ENCODE results near the gene IQGAP2. TPM values are rescaled to one million over a fixed set of nuclear protein-coding genes. Genes with fewer than 3 reads are reported as not detected.

The IQGAP2 gene
- total and polyA plus RNA-seq, 2 of the 8 experiments (the other 6 are each of a cell fraction or from before 2014, with no cell fraction given): 19.7 to 66.0 TPM

DNA sequence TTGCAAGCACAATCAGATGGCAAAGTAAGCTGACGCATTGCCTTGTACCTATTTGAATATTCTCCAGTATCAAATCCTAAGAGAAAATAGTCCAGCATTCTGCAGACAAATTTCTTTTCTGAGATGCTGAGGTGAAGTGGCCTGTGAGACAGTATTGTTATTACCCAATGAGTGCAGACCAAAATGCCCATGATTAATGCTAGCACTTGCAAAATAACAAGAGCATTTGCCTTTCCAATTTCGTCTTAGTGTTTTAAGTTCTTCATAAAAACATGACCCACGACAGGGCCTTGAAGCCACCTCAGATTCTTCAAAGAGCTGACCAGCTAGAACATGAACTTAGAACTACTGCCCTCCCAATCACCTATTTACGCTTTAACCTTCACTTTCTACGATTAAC lies 2.6 kb upstream of the IQGAP2 start:
- CTCF ChIA-PET (ENCODE audit: partially characterized antibody): no interaction called here
- Histone ChIP-seq H3K9me3 (ENCODE audit: insufficient read depth in 2 of 2, low read depth in 1 of 2, low read length in 1 of 2) (no peaks in the 10 kb centered on the region), H3K4ac (replicated peaks; ENCODE audit: insufficient read length, low read depth, low read length) (no peak overlapping the region), H4K8ac (ENCODE audit: extremely low read depth, insufficient read depth, low read length) (no peak overlapping the region), H3K27me3 (replicated peaks in 1 of 4; ENCODE audit: control insufficient read depth in 3 of 4, extremely low read depth in 1 of 4, insufficient read depth in 3 of 4, low read length in 3 of 4) (no peaks in the 10 kb centered on the region; a peak in 1 of 7 replicates), H3K4me2 (ENCODE audit: insufficient read depth in 1 of 2, low read depth in 2 of 2, low read length in 2 of 2) (no peak overlapping the region), H3K9ac (replicated peaks in 1 of 4; ENCODE audit: extremely low read depth in 1 of 4, low read depth in 3 of 4, low read length in 3 of 4) (no peak overlapping the region), H4K91ac (replicated peaks; ENCODE audit: insufficient read length, low read length) (no peak overlapping the region), H3K23ac (ENCODE audit: insufficient read length) (no peak overlapping the region), H2BK12ac (ENCODE audit: low read depth, low read length) (no peak overlapping the region), H2BK15ac (ENCODE audit: low read length) (no peak overlapping the region), H3K27ac (ENCODE audit: low read depth, low read length) (no peak overlapping the region), H3K4me1 (replicated peaks in 1 of 4; ENCODE audit: control insufficient read depth in 3 of 4, insufficient read depth in 4 of 4, low read length in 3 of 4) (peaks cover 4 to 12% (median 7%) of the 10 kb centered on the region in 4 experiments; a peak in 5 of 7 replicates), H3K4me3 (ENCODE audit: extremely low read depth in 1 of 4, insufficient read depth in 2 of 4, low read depth in 3 of 4, low read length in 4 of 4) (no peak overlapping the region), H3K56ac (replicated peaks; ENCODE audit: insufficient read length, low read depth, low read length) (no peak overlapping the region), H3K18ac (ENCODE audit: extremely low read depth, low read length) (no peak overlapping the region), H2BK120ac (replicated peaks; ENCODE audit: low read depth, low read length) (no peak overlapping the region), H3K79me1 (ENCODE audit: low read depth, low read length) (no peaks in the 10 kb centered on the region), H2BK5ac (ENCODE audit: low read depth, low read length) (no peak overlapping the region), H4K5ac (ENCODE audit: insufficient read length, low read depth, low read length) (no peak overlapping the region), H3K79me2 (ENCODE audit: control insufficient read depth in 1 of 2, insufficient read depth in 2 of 2, low read length in 2 of 2) (peaks cover 6 to 14% of the 10 kb centered on the region in 2 experiments), H3K36me3 (ENCODE audit: control insufficient read depth in 2 of 4, insufficient read depth in 4 of 4, low read length in 3 of 4) (no peaks in the 10 kb centered on the region), H2AK5ac (ENCODE audit: low read depth, low read length) (no peak overlapping the region), H4K20me1 (replicated peaks in 1 of 2; ENCODE audit: control insufficient read depth in 1 of 2, insufficient read depth in 2 of 2, low read length in 2 of 2) (no peaks in the 10 kb centered on the region), H2BK20ac (ENCODE audit: low read length) (no peak overlapping the region), H3K23me2 (ENCODE audit: low read depth, low read length) (peaks cover 9% of the 10 kb centered on the region; the same call in 1 of the 2 replicates), H2AFZ (ENCODE audit: low read length) (no peak overlapping the region), H3K14ac (ENCODE audit: insufficient read length) (no peak overlapping the region)
- WGBS, 2 experiments (ENCODE audit: extremely low coverage in 1 of 2, insufficient coverage in 1 of 2, insufficient read length in 1 of 2, insufficient replicate concordance in 2 of 2, low coverage in 1 of 2, low lambda C conversion rate in 2 of 2, missing lambda C conversion rate in 1 of 2): 78% methylated on average over 5 of the region's 5 CpGs; no CpG with 5 or more reads in 1 of the 2 experiments
- DNase-seq (ENCODE audit: low read depth in 1 of 2, low spot score in 2 of 2) (no peak), FAIRE-seq (no peak)
- POLR2A ChIA-PET (ENCODE audit: partially characterized antibody): no interaction called here
- TF ChIP-seq, protein P1, sequence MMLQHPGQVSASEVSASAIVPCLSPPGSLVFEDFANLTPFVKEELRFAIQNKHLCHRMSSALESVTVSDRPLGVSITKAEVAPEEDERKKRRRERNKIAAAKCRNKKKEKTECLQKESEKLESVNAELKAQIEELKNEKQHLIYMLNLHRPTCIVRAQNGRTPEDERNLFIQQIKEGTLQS (IDR thresholded peaks at IDR 0.05; ENCODE audit: insufficient read depth, low read depth, low read length): no peak
- no peak for TF ChIP-seq EZH2 (IDR thresholded peaks at IDR 0.05; ENCODE audit: low read depth, low read length, severe bottlenecking)
- TF ChIP-seq CREB1 (IDR thresholded peaks at IDR 0.05): no peak
- no peak for TF ChIP-seq ZNF274 (IDR thresholded peaks at IDR 0.05; ENCODE audit: borderline replicate concordance, extremely low read depth, low read length)
- no peak for TF ChIP-seq TCF12 (IDR thresholded peaks at IDR 0.05; ENCODE audit: low read depth, low read length)
- no peak for TF ChIP-seq CBX5 (IDR thresholded peaks at IDR 0.05; ENCODE audit: low read depth, low read length)
- TF ChIP-seq, protein P2, sequence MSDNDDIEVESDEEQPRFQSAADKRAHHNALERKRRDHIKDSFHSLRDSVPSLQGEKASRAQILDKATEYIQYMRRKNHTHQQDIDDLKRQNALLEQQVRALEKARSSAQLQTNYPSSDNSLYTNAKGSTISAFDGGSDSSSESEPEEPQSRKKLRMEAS (IDR thresholded peaks at IDR 0.05): no peak
- no peak for TF ChIP-seq SIX5 (IDR thresholded peaks at IDR 0.05; ENCODE audit: low read depth, low read length)
- no peak for TF ChIP-seq CHD1 (IDR thresholded peaks at IDR 0.05; ENCODE audit: low read depth, low read length)
- no peak for TF ChIP-seq SP4 (IDR thresholded peaks at IDR 0.05; ENCODE audit: low read length)
- TF ChIP-seq SAP30 (IDR thresholded peaks at IDR 0.05; ENCODE audit: insufficient read depth, insufficient replicate concordance, low read length): no peak
- TF ChIP-seq KDM1A (IDR thresholded peaks at IDR 0.05; ENCODE audit: borderline replicate concordance, low read length): no peak
- TF ChIP-seq CTBP2 (IDR thresholded peaks at IDR 0.05; ENCODE audit: borderline replicate concordance, insufficient read depth, insufficient read length, low read length): no peak

Measured in H1 (cell line).